Spleen (tissue), 11 donors: ENCODE results near the gene ATL2. TPM values are rescaled to one million over a fixed set of nuclear protein-coding genes. Genes with fewer than 3 reads are reported as not detected.
"Not testable (repeated sequence)": the region's sequence is repeated elsewhere in the genome, so short reads cannot be mapped to it uniquely, and the experiment has no call there.

ENCODE experiments used
- DNase-seq: peaks from one replicate; pipeline ENCODE4 v3.0.0-alpha.2; 2020
- H3K27ac ChIP-seq, 8 donors: fragments of 200-600 bp; sonication (generic) in 7 of 8; 1 replicate in 4 of 8; 2 replicates in 4 of 8; pipeline versions ENCODE4 v1.5.0 to v1.8.0; 2016 to 2021; ENCODE audit warnings: inconsistent platforms in 4 of 8, mild to moderate bottlenecking in 4 of 8, moderate library complexity in 1 of 8
- H3K27me3 ChIP-seq, 7 donors: fragments of 200-600 bp; sonication (generic) in 6 of 7; replicated peaks in 1 of 7; 1 replicate in 4 of 7; 2 replicates in 3 of 7; pipeline versions ENCODE4 v1.5.0 to v1.8.0; 2016 to 2021; ENCODE audit warnings: inconsistent platforms in 3 of 7, mild to moderate bottlenecking in 1 of 7
- H3K36me3 ChIP-seq, 6 donors: fragments of 200-600 bp; sonication (generic) in 5 of 6; 1 replicate in 4 of 6; 2 replicates in 2 of 6; pipeline versions ENCODE4 v1.5.0 to v1.8.0; 2016 to 2021; ENCODE audit warnings: inconsistent platforms in 2 of 6
- H3K4me1 ChIP-seq, 6 donors: fragments of 200-600 bp; sonication (generic) in 5 of 6; 1 replicate in 3 of 6; 2 replicates in 3 of 6; pipeline versions ENCODE4 v1.5.0 to v1.8.0; 2016 to 2021; ENCODE audit warnings: inconsistent platforms in 3 of 6
- H3K4me3 ChIP-seq, 8 donors: fragments of 200-600 bp; sonication (generic) in 7 of 8; 1 replicate in 4 of 8; 2 replicates in 4 of 8; pipeline versions ENCODE4 v1.5.0 to v1.8.0; 2016 to 2021; ENCODE audit warnings: inconsistent platforms in 4 of 8, mild to moderate bottlenecking in 4 of 8, moderate library complexity in 2 of 8
- H3K9me3 ChIP-seq, 8 donors: fragments of 200-600 bp; sonication (generic) in 7 of 8; 1 replicate in 4 of 8; 2 replicates in 4 of 8; pipeline versions ENCODE4 v1.5.0 to v1.8.0; 2016 to 2021; ENCODE audit warnings: inconsistent platforms in 4 of 8
- CTCF ChIP-seq, 11 experiments: fragments of 200-600 bp in 7 of 11; fragments of 450-650 bp in 4 of 11; sonication (generic) in 4 of 11; IDR thresholded peaks in 8 of 11; conservative IDR thresholded peaks in 3 of 11; 1 replicate in 7 of 11; 2 replicates in 4 of 11; pipeline versions ENCODE4 v1.4.0 to v1.8.0; 2016 to 2021; ENCODE audit warnings: antibody characterized with exemption in 11 of 11, inconsistent platforms in 4 of 11, mild to moderate bottlenecking in 1 of 11
- POLR2A ChIP-seq, 3 donors: fragments of 450-650 bp; IDR thresholded peaks; one replicate each; pipeline ENCODE4 v1.5.1; 2017; ENCODE audit warnings: antibody characterized with exemption in 3 of 3, mild to moderate bottlenecking in 1 of 3
- POLR2AphosphoS5 ChIP-seq, 3 donors: sonication (generic); formaldehyde crosslinking; IDR thresholded peaks; one replicate each; pipeline ENCODE4 v1.5.1; 2017; ENCODE audit warnings: antibody characterized with exemption in 3 of 3
- WGBS, 5 donors: extraction: QIAGEN DNeasy Blood & Tissue Kit in 3 of 5; methylation state at CpG; one replicate each; pipeline versions ENCODE4 v1.1.5 to v1.1.7; 2013 to 2018; 5-methylcytosine and 5-hydroxymethylcytosine counted together
- intact Hi-C: fragments of 100-400 bp; cut with DNase I; formaldehyde crosslinking; loops from one replicate; pipeline ENCODE4 v1.15.0; 2023; ENCODE audit warnings: low total_unique reads
- polyA plus RNA-seq, 3 donors: library from polyadenylated mRNA; stranded (reverse); fragments of 200-250 nt; gene quantifications; one replicate each; pipeline ENCODE4 v1.2.1, GENCODE V29; 2013
- total RNA-seq, 7 donors: library from RNA; depleted of rRNA in 3 of 7; stranded (reverse); fragments of >200 nt in 3 of 7; fragmentation: NEBNext Ultra II Directional in 4 of 7; extraction: Animal tissue kit (Norgen Biotek cat#: 25700) in 4 of 7; gene quantifications; one replicate each; pipeline versions ENCODE4 v1.1.0 to v1.2.1, GENCODE V29; 2016 to 2021
- donor health status: healthy with polysubstance abuse.
- donor health status: DM: no; HTN: no; CAD: no; lungs with moderate emphysema.
- donor health status: DM: no; HTN: no; CAD: no.
- donor health status: Bipolar disorder and iron deficiency.
- donor health status: healthy.
- donor health status: DM: no; HTN: no; CAD: no.
- donor health status: DM: yes; HTN: yes; CAD: no.

Gene ATL2
- total and polyA plus RNA-seq, 10 donors, result 17.5 to 100 (median 64.2) TPM

DNA sequence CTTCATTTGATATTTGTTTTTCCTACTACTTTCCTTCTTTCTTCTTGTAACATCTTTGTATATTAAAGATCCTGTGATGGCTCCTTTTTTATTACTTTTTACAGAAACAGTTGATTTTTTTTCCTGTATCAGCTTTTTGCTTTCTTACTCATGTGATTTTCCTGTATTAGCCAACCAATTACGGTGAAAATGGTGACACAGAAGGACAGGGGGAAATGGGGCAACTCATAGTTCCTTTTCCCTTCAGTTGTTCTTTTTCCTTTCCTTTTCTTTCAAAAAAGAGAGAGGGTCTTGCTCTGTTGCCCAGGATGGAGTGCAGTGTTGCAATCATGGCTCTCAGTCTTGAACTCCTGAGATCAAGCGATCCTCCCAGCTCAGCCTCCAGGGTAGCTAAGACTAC lies 117.8 kb downstream of the ATL2 start:
- WGBS, 5 donors, result 61 to 80% (median 68%) methylated on average over 2 of the region's 2 CpGs

GRCh38 chr2:38257680-38258079 lies 119.4 kb downstream of the ATL2 start:
- DNase-seq, H3K27me3 ChIP-seq, H3K4me3 ChIP-seq, intact Hi-C loops, H3K27ac ChIP-seq, H3K9me3 ChIP-seq, H3K36me3 ChIP-seq: not testable (repeated sequence)
- H3K4me1 ChIP-seq, result peaks cover 0 to 31% (median 0%) of the 10 kb centered on the region in 6 donors
- WGBS, 5 donors, result 89 to 95% (median 93%) methylated on average over 6 of the region's 6 CpGs

More for the DNA sequence above, 117.8 kb downstream of the ATL2 start:
- Histone ChIP-seq H3K9me3 (no peaks in the 10 kb centered on the region), H3K4me3 (no peak overlapping the region), H3K36me3 (no peaks in the 10 kb centered on the region), H3K27ac (peak overlapping the region in 4 of 8 donors; percentile 38 to 69 (median 66)), H3K27me3 (no peaks in the 10 kb centered on the region), H3K4me1 (peaks cover 0 to 39% (median 2%) of the 10 kb centered on the region in 6 donors)
- intact Hi-C loops, result no loop called here
- TF ChIP-seq POLR2AphosphoS5 (IDR thresholded peaks at IDR 0.05) (no peak), CTCF (IDR thresholded peaks at IDR 0.05 in 8 of 11, conservative IDR thresholded peaks at IDR 0.05 in 3 of 11) (no peak), POLR2A (IDR thresholded peaks at IDR 0.05) (no peak)
- DNase-seq, result no peak

- no peak overlapping the region for H3K4me3 ChIP-seq
- no peak for TF ChIP-seq POLR2A (IDR thresholded peaks at IDR 0.05)
- no peak for TF ChIP-seq CTCF (IDR thresholded peaks at IDR 0.05 in 8 of 11, conservative IDR thresholded peaks at IDR 0.05 in 3 of 11)
- TF ChIP-seq POLR2AphosphoS5 (IDR thresholded peaks at IDR 0.05), result no peak
- no peaks in the 10 kb centered on the region for H3K27me3 ChIP-seq
- H3K4me1 ChIP-seq, result peaks cover 0 to 24% (median 0%) of the 10 kb centered on the region in 6 donors
- H3K27ac ChIP-seq, result no peak overlapping the region
- no peaks in the 10 kb centered on the region for H3K9me3 ChIP-seq
- no peaks in the 10 kb centered on the region for H3K36me3 ChIP-seq
- WGBS, 5 donors, result 82 to 93% (median 89%) methylated on average over 1 of the region's 1 CpG
- intact Hi-C loops, result no loop called here
- no peak for DNase-seq
Observed at GRCh38 chr2:38256610-38257009, 120.5 kb downstream of the ATL2 start.

DNA sequence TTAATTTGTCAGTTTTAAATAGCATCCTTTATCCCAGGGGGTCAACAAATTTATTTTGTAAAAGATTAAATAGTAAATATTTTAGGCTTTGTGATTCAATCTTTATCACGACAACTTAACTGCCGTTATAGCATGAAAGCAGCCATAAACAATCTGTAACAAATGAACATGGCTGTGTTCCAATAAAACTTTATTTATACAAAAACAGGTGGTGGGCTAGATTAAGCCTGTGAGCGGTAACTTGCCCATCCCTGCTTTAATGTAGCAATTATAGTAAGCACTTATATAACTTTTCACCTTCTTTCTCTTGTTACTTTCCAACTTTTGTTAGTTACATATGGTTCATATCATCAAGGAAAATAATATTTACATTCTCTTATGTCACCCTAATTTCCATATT lies 121.9 kb downstream of the ATL2 start:
- WGBS, 5 donors, result 88 to 96% (median 92%) methylated on average over 3 of the region's 3 CpGs
- no peak for TF ChIP-seq CTCF (IDR thresholded peaks at IDR 0.05 in 8 of 11, conservative IDR thresholded peaks at IDR 0.05 in 3 of 11)
- no peak overlapping the region for H3K4me3 ChIP-seq
- intact Hi-C loops, result no loop called here
- no peaks in the 10 kb centered on the region for H3K27me3 ChIP-seq
- H3K9me3 ChIP-seq, result no peaks in the 10 kb centered on the region
- H3K4me1 ChIP-seq, result peaks cover 0 to 10% (median 0%) of the 10 kb centered on the region in 6 donors
- H3K36me3 ChIP-seq, result no peaks in the 10 kb centered on the region
- no peak overlapping the region for H3K27ac ChIP-seq
- DNase-seq, result no peak

DNA sequence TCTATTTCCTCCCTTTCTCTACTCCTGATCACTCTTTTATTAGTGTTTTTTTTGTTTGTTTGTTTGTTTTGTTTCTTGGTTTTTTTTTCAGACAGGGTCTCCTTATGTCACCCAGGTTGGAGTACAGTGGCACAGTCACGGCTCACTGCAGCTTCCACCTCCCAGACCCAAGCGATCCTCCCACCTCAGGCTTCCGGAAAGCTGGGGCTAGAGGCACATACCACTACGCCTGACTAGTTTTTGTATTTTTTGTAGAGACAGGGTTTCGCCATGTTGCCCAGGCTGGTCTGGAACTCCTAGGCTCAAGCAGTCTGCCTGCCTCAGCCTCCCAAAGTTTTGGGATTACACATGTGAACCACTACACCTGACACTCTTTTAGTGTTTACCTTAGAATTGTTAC lies 122.3 kb downstream of the ATL2 start:
- Histone ChIP-seq H3K9me3 (no peaks in the 10 kb centered on the region), H3K4me3 (no peak overlapping the region), H3K27ac (no peak overlapping the region), H3K4me1 (peaks cover 0 to 8% (median 0%) of the 10 kb centered on the region in 6 donors), H3K36me3 (no peaks in the 10 kb centered on the region), H3K27me3 (no peaks in the 10 kb centered on the region)
- TF ChIP-seq POLR2A (IDR thresholded peaks at IDR 0.05), result no peak
- TF ChIP-seq POLR2AphosphoS5 (IDR thresholded peaks at IDR 0.05), result no peak
- TF ChIP-seq CTCF (IDR thresholded peaks at IDR 0.05 in 8 of 11, conservative IDR thresholded peaks at IDR 0.05 in 3 of 11), result no peak
- intact Hi-C loops, result no loop called here
- WGBS, 5 donors, result 90 to 98% (median 95%) methylated on average over 5 of the region's 5 CpGs
- DNase-seq, result no peak
